ENCODE results near the gene ADRA2C. TPM values are rescaled to one million over a fixed set of nuclear protein-coding genes. Genes with fewer than 3 reads are reported as not detected.

The ADRA2C gene
- total and polyA plus RNA-seq, 2 experiments from 2014 or later = 3.0 to 16.6 TPM

DNA sequence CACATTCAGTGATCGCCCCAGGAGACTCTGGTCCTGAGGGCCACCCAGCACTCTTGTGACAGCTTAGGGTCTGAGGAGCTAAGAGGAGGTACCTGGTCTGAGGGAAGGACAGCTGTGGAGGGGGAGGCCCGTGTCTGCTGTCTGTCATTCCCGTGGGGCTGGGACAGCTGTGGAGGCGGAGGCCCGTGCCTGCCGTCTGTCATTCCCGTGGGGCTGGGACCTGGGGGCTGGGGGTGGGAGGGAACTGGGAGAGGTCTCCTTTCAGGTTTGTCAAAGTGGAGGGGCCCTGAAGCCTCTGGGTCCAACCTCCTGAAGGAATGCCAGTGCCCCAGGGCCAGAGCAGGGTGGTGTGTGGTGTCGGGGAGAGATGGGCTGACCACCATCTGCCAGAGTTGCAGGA is 45.0 kb upstream of the ADRA2C start:
- TF ChIP-seq EZH2 (IDR thresholded peaks at IDR 0.05; ENCODE audit: low read depth, unreplicated experiment) (no peak), NANOG (IDR thresholded peaks at IDR 0.05; ENCODE audit: borderline replicate concordance) (no peak), EZH2phosphoT487 (IDR thresholded peaks at IDR 0.05; ENCODE audit: unreplicated experiment) (no peak), ZNF114 (CRISPR knock-in tag; IDR thresholded peaks at IDR 0.05) (no peak), JUNB (IDR thresholded peaks at IDR 0.05; ENCODE audit: unreplicated experiment) (no peak), STAT1 (IDR thresholded peaks at IDR 0.05; ENCODE audit: unreplicated experiment) (no peak), CREB1 (CRISPR knock-in tag; IDR thresholded peaks at IDR 0.05; ENCODE audit: low read depth) (no peak), ZNF331 (CRISPR knock-in tag; IDR thresholded peaks at IDR 0.05; ENCODE audit: low read depth) (no peak), POLR2AphosphoS5 (IDR thresholded peaks at IDR 0.05; ENCODE audit: low read depth) (no peak)
- TF ChIP-seq, protein P1, sequence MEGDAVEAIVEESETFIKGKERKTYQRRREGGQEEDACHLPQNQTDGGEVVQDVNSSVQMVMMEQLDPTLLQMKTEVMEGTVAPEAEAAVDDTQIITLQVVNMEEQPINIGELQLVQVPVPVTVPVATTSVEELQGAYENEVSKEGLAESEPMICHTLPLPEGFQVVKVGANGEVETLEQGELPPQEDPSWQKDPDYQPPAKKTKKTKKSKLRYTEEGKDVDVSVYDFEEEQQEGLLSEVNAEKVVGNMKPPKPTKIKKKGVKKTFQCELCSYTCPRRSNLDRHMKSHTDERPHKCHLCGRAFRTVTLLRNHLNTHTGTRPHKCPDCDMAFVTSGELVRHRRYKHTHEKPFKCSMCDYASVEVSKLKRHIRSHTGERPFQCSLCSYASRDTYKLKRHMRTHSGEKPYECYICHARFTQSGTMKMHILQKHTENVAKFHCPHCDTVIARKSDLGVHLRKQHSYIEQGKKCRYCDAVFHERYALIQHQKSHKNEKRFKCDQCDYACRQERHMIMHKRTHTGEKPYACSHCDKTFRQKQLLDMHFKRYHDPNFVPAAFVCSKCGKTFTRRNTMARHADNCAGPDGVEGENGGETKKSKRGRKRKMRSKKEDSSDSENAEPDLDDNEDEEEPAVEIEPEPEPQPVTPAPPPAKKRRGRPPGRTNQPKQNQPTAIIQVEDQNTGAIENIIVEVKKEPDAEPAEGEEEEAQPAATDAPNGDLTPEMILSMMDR (conservative IDR thresholded peaks at IDR 0.05; ENCODE audit: low read depth in 2 of 2) = no peak
- TF ChIP-seq, protein P2, sequence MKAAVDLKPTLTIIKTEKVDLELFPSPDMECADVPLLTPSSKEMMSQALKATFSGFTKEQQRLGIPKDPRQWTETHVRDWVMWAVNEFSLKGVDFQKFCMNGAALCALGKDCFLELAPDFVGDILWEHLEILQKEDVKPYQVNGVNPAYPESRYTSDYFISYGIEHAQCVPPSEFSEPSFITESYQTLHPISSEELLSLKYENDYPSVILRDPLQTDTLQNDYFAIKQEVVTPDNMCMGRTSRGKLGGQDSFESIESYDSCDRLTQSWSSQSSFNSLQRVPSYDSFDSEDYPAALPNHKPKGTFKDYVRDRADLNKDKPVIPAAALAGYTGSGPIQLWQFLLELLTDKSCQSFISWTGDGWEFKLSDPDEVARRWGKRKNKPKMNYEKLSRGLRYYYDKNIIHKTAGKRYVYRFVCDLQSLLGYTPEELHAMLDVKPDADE (IDR thresholded peaks at IDR 0.05) = no peak
- TF ChIP-seq, protein P3, sequence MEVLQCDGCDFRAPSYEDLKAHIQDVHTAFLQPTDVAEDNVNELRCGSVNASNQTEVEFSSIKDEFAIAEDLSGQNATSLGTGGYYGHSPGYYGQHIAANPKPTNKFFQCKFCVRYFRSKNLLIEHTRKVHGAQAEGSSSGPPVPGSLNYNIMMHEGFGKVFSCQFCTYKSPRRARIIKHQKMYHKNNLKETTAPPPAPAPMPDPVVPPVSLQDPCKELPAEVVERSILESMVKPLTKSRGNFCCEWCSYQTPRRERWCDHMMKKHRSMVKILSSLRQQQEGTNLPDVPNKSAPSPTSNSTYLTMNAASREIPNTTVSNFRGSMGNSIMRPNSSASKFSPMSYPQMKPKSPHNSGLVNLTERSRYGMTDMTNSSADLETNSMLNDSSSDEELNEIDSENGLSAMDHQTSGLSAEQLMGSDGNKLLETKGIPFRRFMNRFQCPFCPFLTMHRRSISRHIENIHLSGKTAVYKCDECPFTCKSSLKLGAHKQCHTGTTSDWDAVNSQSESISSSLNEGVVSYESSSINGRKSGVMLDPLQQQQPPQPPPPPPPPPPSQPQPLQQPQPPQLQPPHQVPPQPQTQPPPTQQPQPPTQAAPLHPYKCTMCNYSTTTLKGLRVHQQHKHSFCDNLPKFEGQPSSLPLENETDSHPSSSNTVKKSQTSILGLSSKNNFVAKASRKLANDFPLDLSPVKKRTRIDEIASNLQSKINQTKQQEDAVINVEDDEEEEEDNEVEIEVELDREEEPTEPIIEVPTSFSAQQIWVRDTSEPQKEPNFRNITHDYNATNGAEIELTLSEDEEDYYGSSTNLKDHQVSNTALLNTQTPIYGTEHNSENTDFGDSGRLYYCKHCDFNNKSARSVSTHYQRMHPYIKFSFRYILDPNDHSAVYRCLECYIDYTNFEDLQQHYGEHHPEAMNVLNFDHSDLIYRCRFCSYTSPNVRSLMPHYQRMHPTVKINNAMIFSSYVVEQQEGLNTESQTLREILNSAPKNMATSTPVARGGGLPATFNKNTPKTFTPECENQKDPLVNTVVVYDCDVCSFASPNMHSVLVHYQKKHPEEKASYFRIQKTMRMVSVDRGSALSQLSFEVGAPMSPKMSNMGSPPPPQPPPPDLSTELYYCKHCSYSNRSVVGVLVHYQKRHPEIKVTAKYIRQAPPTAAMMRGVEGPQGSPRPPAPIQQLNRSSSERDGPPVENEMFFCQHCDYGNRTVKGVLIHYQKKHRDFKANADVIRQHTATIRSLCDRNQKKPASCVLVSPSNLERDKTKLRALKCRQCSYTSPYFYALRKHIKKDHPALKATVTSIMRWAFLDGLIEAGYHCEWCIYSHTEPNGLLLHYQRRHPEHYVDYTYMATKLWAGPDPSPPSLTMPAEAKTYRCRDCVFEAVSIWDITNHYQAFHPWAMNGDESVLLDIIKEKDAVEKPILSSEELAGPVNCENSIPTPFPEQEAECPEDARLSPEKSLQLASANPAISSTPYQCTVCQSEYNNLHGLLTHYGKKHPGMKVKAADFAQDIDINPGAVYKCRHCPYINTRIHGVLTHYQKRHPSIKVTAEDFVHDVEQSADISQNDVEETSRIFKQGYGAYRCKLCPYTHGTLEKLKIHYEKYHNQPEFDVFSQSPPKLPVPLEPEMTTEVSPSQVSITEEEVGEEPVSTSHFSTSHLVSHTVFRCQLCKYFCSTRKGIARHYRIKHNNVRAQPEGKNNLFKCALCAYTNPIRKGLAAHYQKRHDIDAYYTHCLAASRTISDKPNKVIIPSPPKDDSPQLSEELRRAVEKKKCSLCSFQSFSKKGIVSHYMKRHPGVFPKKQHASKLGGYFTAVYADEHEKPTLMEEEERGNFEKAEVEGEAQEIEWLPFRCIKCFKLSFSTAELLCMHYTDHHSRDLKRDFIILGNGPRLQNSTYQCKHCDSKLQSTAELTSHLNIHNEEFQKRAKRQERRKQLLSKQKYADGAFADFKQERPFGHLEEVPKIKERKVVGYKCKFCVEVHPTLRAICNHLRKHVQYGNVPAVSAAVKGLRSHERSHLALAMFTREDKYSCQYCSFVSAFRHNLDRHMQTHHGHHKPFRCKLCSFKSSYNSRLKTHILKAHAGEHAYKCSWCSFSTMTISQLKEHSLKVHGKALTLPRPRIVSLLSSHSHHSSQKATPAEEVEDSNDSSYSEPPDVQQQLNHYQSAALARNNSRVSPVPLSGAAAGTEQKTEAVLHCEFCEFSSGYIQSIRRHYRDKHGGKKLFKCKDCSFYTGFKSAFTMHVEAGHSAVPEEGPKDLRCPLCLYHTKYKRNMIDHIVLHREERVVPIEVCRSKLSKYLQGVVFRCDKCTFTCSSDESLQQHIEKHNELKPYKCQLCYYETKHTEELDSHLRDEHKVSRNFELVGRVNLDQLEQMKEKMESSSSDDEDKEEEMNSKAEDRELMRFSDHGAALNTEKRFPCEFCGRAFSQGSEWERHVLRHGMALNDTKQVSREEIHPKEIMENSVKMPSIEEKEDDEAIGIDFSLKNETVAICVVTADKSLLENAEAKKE (CRISPR knock-in tag; IDR thresholded peaks at IDR 0.05) = no peak
- TF ChIP-seq, protein P4, sequence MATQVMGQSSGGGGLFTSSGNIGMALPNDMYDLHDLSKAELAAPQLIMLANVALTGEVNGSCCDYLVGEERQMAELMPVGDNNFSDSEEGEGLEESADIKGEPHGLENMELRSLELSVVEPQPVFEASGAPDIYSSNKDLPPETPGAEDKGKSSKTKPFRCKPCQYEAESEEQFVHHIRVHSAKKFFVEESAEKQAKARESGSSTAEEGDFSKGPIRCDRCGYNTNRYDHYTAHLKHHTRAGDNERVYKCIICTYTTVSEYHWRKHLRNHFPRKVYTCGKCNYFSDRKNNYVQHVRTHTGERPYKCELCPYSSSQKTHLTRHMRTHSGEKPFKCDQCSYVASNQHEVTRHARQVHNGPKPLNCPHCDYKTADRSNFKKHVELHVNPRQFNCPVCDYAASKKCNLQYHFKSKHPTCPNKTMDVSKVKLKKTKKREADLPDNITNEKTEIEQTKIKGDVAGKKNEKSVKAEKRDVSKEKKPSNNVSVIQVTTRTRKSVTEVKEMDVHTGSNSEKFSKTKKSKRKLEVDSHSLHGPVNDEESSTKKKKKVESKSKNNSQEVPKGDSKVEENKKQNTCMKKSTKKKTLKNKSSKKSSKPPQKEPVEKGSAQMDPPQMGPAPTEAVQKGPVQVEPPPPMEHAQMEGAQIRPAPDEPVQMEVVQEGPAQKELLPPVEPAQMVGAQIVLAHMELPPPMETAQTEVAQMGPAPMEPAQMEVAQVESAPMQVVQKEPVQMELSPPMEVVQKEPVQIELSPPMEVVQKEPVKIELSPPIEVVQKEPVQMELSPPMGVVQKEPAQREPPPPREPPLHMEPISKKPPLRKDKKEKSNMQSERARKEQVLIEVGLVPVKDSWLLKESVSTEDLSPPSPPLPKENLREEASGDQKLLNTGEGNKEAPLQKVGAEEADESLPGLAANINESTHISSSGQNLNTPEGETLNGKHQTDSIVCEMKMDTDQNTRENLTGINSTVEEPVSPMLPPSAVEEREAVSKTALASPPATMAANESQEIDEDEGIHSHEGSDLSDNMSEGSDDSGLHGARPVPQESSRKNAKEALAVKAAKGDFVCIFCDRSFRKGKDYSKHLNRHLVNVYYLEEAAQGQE (IDR thresholded peaks at IDR 0.05; ENCODE audit: unreplicated experiment) = no peak
- no peak overlapping the region for H3K27ac ChIP-seq (ENCODE audit: low read depth)
- H3K27me3 ChIP-seq (ENCODE audit: insufficient read depth) = peaks cover 10% of the 10 kb centered on the region
- Mint-ChIP-seq H3K27me3 (ENCODE audit: insufficient read depth, low read depth, poor library complexity) (peaks cover 21% of the 10 kb centered on the region), H3K27ac (no peak overlapping the region), H3K4me1 (peaks cover 15% of the 10 kb centered on the region), H3K4me3 (no peak overlapping the region), H3K9me3 (peaks cover 5% of the 10 kb centered on the region), H3K36me3 (ENCODE audit: low read depth) (peaks cover 4% of the 10 kb centered on the region; the same call in 1 of the 3 replicates)
- H3K36me3 ChIP-seq (ENCODE audit: insufficient read depth) = no peaks in the 10 kb centered on the region
- no peaks in the 10 kb centered on the region for H3K9me2 ChIP-seq (ENCODE audit: insufficient read depth)
- no peaks in the 10 kb centered on the region for H3K79me2 ChIP-seq (replicated peaks; ENCODE audit: insufficient read depth)
- no peak overlapping the region for H2AFZ ChIP-seq
- H4K20me1 ChIP-seq (replicated peaks; ENCODE audit: insufficient read depth) = no peaks in the 10 kb centered on the region
- peaks cover 8% of the 10 kb centered on the region for H3K4me1 ChIP-seq (ENCODE audit: insufficient read depth)
- no peak overlapping the region for H3K4me2 ChIP-seq
- no peak overlapping the region for H3K4me3 ChIP-seq
- DNase-seq (ENCODE audit: low spot score) (no peak), ATAC-seq (no peak)
- no peaks in the 10 kb centered on the region for H3F3A ChIP-seq (replicated peaks; ENCODE audit: low read depth)

Data from GM23338 (cell line).